ENCODE data around the gene PRMT9. TPM values are rescaled to one million over a fixed set of nuclear protein-coding genes. Genes with fewer than 3 reads are reported as not detected.

The PRMT9 gene
- total RNA-seq, 2 donors from 2014 or later, result 4.9 to 6.4 TPM

- Histone ChIP-seq H3K4me3 (no peak overlapping the region), H3K27ac (no peak overlapping the region), H3K36me3 (no peaks in the 10 kb centered on the region), H3K27me3 (no peaks in the 10 kb centered on the region), H3K4me1 (no peaks in the 10 kb centered on the region), H3K9ac (ENCODE audit: low read depth in 2 of 2, low read length in 2 of 2) (no peak overlapping the region), H3K9me3 (no peaks in the 10 kb centered on the region)
- intact Hi-C loops (cut with DNase I), result no loop called here
- TF ChIP-seq, protein P1, sequence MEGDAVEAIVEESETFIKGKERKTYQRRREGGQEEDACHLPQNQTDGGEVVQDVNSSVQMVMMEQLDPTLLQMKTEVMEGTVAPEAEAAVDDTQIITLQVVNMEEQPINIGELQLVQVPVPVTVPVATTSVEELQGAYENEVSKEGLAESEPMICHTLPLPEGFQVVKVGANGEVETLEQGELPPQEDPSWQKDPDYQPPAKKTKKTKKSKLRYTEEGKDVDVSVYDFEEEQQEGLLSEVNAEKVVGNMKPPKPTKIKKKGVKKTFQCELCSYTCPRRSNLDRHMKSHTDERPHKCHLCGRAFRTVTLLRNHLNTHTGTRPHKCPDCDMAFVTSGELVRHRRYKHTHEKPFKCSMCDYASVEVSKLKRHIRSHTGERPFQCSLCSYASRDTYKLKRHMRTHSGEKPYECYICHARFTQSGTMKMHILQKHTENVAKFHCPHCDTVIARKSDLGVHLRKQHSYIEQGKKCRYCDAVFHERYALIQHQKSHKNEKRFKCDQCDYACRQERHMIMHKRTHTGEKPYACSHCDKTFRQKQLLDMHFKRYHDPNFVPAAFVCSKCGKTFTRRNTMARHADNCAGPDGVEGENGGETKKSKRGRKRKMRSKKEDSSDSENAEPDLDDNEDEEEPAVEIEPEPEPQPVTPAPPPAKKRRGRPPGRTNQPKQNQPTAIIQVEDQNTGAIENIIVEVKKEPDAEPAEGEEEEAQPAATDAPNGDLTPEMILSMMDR (IDR thresholded peaks at IDR 0.05), result no peak
- no peak for DNase-seq
These were observed 9.3 kb upstream of the PRMT9 start for GRCh38 chr4:147693218-147693617.

GRCh38 chr4:147691820-147692219 lies 7.9 kb upstream of the PRMT9 start:
- TF ChIP-seq, protein P1 (IDR thresholded peaks at IDR 0.05), result no peak
- intact Hi-C loops (cut with DNase I), result no loop called here
- no peak overlapping the region for H3K9ac ChIP-seq (ENCODE audit: low read depth in 2 of 2, low read length in 2 of 2)
- no peaks in the 10 kb centered on the region for H3K27me3 ChIP-seq
- H3K27ac ChIP-seq, result no peak overlapping the region
- no peak overlapping the region for H3K4me3 ChIP-seq
- no peaks in the 10 kb centered on the region for H3K36me3 ChIP-seq
- no peaks in the 10 kb centered on the region for H3K4me1 ChIP-seq
- no peak for DNase-seq
- H3K9me3 ChIP-seq, result no peaks in the 10 kb centered on the region

DNA sequence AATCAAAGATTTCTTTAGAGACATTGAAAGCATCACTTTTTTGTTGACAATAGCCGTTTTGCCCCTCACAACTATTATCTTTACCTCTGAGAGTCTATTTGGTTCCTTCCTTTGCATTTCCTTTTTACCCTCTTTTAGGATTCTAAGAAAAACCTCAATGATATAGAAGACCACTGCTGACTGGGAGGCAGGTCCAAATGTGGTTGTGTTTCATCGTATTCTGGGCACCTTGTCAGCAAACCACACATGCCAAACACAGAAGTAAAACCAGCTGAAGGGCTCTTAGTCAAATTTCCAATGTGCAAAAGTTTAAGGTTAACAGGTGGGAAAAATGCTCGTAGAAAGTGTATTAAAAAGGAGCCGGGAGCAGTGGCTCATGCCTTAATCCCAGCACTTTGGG lies 5.1 kb upstream of the PRMT9 start:
- no peaks in the 10 kb centered on the region for H3K4me1 ChIP-seq
- H3K27me3 ChIP-seq, result no peaks in the 10 kb centered on the region
- TF ChIP-seq, protein P1 (IDR thresholded peaks at IDR 0.05), result no peak
- intact Hi-C loops (cut with DNase I), result no loop called here
- H3K36me3 ChIP-seq, result no peaks in the 10 kb centered on the region
- no peaks in the 10 kb centered on the region for H3K9me3 ChIP-seq
- H3K27ac ChIP-seq, result no peak overlapping the region
- no peak overlapping the region for H3K9ac ChIP-seq (ENCODE audit: low read depth in 2 of 2, low read length in 2 of 2)
- DNase-seq, result no peak
- no peak overlapping the region for H3K4me3 ChIP-seq

GRCh38 chr4:147683188-147683591 lies 773 bp downstream of the PRMT9 start:
- TF ChIP-seq, protein P1 (IDR thresholded peaks at IDR 0.05), result no peak
- Histone ChIP-seq H3K9ac (ENCODE audit: low read depth in 2 of 2, low read length in 2 of 2) (peak overlapping the region; percentile 59 to 89), H3K27me3 (no peaks in the 10 kb centered on the region), H3K27ac (no peak overlapping the region), H3K4me3 (peak overlapping the region; percentile 71), H3K36me3 (no peaks in the 10 kb centered on the region), H3K4me1 (no peaks in the 10 kb centered on the region), H3K9me3 (no peaks in the 10 kb centered on the region)
- DNase-seq, result peak; percentile 36
- intact Hi-C loops (cut with DNase I), result no loop called here

DNA sequence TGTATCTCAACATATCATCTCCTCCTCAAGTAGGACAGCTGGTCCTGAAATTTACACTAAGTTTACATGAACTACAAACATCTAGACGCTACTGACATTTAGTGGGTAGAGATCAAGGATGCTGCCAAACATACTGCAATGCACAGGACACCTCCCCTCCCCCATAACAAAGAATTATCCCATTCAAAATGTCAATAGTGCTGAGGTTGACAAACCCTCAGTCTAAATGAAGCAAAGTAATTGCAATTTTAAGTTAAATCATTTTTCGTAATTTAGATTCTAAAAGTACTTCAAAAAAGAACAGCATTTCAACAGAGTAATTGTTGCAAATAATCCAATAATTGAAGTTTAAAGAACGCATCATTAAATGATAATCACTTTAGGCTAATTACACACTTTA lies 1.2 kb downstream of the PRMT9 start:
- no peaks in the 10 kb centered on the region for H3K9me3 ChIP-seq
- no peak for DNase-seq
- H3K27me3 ChIP-seq, result no peaks in the 10 kb centered on the region
- TF ChIP-seq, protein P1 (IDR thresholded peaks at IDR 0.05), result no peak
- H3K4me3 ChIP-seq, result peak overlapping the region; percentile 71
- no peaks in the 10 kb centered on the region for H3K36me3 ChIP-seq
- H3K27ac ChIP-seq, result no peak overlapping the region
- peak overlapping the region in 1 of 2 donors; percentile 4 for H3K9ac ChIP-seq (ENCODE audit: low read depth in 2 of 2, low read length in 2 of 2)
- intact Hi-C loops (cut with DNase I), result no loop called here
- H3K4me1 ChIP-seq, result no peaks in the 10 kb centered on the region
